WTC11 (cell line): ENCODE data around the gene DGKZ.

Experiments used
- ATF2 ChIP-seq: sonication (generic); formaldehyde crosslinking; IDR thresholded peaks from 2 replicates; pipeline ENCODE4 v1.8.1; 2022; ENCODE audit warnings: low read depth, missing genetic modification reagents, borderline replicate concordance
- CTCF ChIP-seq: fragments of 200-600 bp; IDR thresholded peaks from 2 replicates; pipeline ENCODE4 v1.8.0; 2022; ENCODE audit warnings: antibody characterized with exemption
- ESRRA ChIP-seq: sonication (generic); formaldehyde crosslinking; IDR thresholded peaks from 2 replicates; pipeline ENCODE4 v1.8.1; 2022; ENCODE audit warnings: mild to moderate bottlenecking, missing genetic modification reagents, borderline replicate concordance
- GABPB1 ChIP-seq: sonication (generic); formaldehyde crosslinking; IDR thresholded peaks from 2 replicates; pipeline ENCODE4 v1.8.1; 2023; ENCODE audit warnings: mild to moderate bottlenecking, missing genetic modification reagents
- MAX ChIP-seq: sonication (generic); formaldehyde crosslinking; IDR thresholded peaks from 2 replicates; pipeline ENCODE4 v1.8.0; 2022; ENCODE audit warnings: mild to moderate bottlenecking, missing genetic modification reagents
- MLX ChIP-seq: sonication (generic); formaldehyde crosslinking; IDR thresholded peaks from 2 replicates; pipeline ENCODE4 v1.8.1; 2023; ENCODE audit warnings: mild to moderate bottlenecking, missing genetic modification reagents, moderate library complexity
- MXD4 ChIP-seq: fragments of 250-450 bp; sonication (Bioruptor Pico); IDR thresholded peaks from 2 replicates; pipeline ENCODE4 v1.8.0; 2021; ENCODE audit warnings: mild to moderate bottlenecking, moderate library complexity, borderline replicate concordance
- NFYB ChIP-seq: sonication (generic); formaldehyde crosslinking; conservative IDR thresholded peaks from 2 replicates; pipeline ENCODE4 v1.8.0; 2022; ENCODE audit warnings: low read depth, missing genetic modification reagents
- NR2C2 ChIP-seq: sonication (generic); formaldehyde crosslinking; IDR thresholded peaks from 2 replicates; pipeline ENCODE4 v1.8.0; 2022; ENCODE audit warnings: mild to moderate bottlenecking, missing genetic modification reagents
- TEAD4 ChIP-seq: sonication (generic); formaldehyde crosslinking; IDR thresholded peaks from 2 replicates; pipeline ENCODE4 v1.8.0; 2022; ENCODE audit warnings: mild to moderate bottlenecking, missing genetic modification reagents
- USF1 ChIP-seq: sonication (generic); formaldehyde crosslinking; IDR thresholded peaks from 2 replicates; pipeline ENCODE4 v1.8.0; 2022; ENCODE audit warnings: mild to moderate bottlenecking, missing genetic modification reagents
- ZNF317 ChIP-seq: sonication (generic); formaldehyde crosslinking; IDR thresholded peaks from 2 replicates; pipeline ENCODE4 v1.8.1; 2023; ENCODE audit warnings: low read depth, mild to moderate bottlenecking, moderate library complexity, missing genetic modification reagents, borderline replicate concordance

DNA sequence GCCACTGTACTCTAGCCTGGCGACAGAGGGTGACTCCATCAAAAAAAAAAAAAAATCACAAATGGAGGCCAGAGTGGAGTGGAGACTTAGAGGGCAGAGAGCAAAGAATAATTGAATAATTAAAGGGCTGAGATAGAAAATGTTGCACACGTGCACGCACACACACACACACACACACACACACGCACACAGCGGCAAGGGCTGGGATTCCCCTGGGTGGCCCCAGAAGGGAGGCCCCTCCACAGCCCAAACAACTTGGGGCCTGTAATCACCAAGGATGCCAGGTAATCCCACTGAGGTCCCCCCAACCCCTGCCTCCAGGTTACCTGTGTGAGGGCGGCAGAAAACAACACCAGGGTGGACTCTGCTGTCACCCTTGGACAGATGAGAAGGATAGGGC is 12.0 kb upstream of the DGKZ start:
- TF ChIP-seq NR2C2 (CRISPR knock-in tag) (no peak), CTCF (no peak), ZNF317 (CRISPR knock-in tag) (no peak), MAX (CRISPR knock-in tag) (no peak), NFYB (CRISPR knock-in tag) (no peak), TEAD4 (CRISPR knock-in tag) (no peak), ESRRA (no peak), USF1 (CRISPR knock-in tag) (no peak), GABPB1 (CRISPR knock-in tag) (no peak), MLX (CRISPR knock-in tag) (no peak), MXD4 (CRISPR knock-in tag) (no peak), ATF2 (CRISPR knock-in tag) (no peak)
